ENCODE measurements around the gene CA10.

Gene CA10

GRCh38 chr17:51759260-51759659 is 399.3 kb downstream of the CA10 start:
- no peak overlapping the region for H3K4me3 ChIP-seq (ENCODE audit: low read length)
- no peak for TF ChIP-seq CTCF (conservative IDR thresholded peaks at IDR 0.05; ENCODE audit: low read depth, low read length)
- no peak for DNase-seq (ENCODE audit: low read depth)

- DNase-seq (ENCODE audit: low read depth): no peak
- TF ChIP-seq CTCF (conservative IDR thresholded peaks at IDR 0.05; ENCODE audit: low read depth, low read length): no peak
- H3K4me3 ChIP-seq (ENCODE audit: low read length): no peak overlapping the region
These were observed 407.4 kb downstream of the CA10 start for GRCh38 chr17:51751072-51751471.

GRCh38 chr17:51748749-51749604 is 409.5 kb downstream of the CA10 start:
- no peak for DNase-seq (ENCODE audit: low read depth)
- no peak for TF ChIP-seq CTCF (conservative IDR thresholded peaks at IDR 0.05; ENCODE audit: low read depth, low read length)
- no peak overlapping the region for H3K4me3 ChIP-seq (ENCODE audit: low read length)

GRCh38 chr17:51746421-51746820 is 412.1 kb downstream of the CA10 start:
- no peak for DNase-seq (ENCODE audit: low read depth)
- no peak for TF ChIP-seq CTCF (conservative IDR thresholded peaks at IDR 0.05; ENCODE audit: low read depth, low read length)
- no peak overlapping the region for H3K4me3 ChIP-seq (ENCODE audit: low read length)

- no peak for TF ChIP-seq CTCF (conservative IDR thresholded peaks at IDR 0.05; ENCODE audit: low read depth, low read length)
- no peak for DNase-seq (ENCODE audit: low read depth)
- H3K4me3 ChIP-seq (ENCODE audit: low read length): no peak overlapping the region
These were observed 412.5 kb downstream of the CA10 start for GRCh38 chr17:51745993-51746392.

- H3K4me3 ChIP-seq (ENCODE audit: low read length): no peak overlapping the region
- TF ChIP-seq CTCF (conservative IDR thresholded peaks at IDR 0.05; ENCODE audit: low read depth, low read length): no peak
- DNase-seq (ENCODE audit: low read depth): no peak
These were observed 415.0 kb downstream of the CA10 start for GRCh38 chr17:51743477-51743876.

GRCh38 chr17:51742571-51742970 is 415.9 kb downstream of the CA10 start:
- no peak for TF ChIP-seq CTCF (conservative IDR thresholded peaks at IDR 0.05; ENCODE audit: low read depth, low read length)
- H3K4me3 ChIP-seq (ENCODE audit: low read length): no peak overlapping the region
- DNase-seq (ENCODE audit: low read depth): no peak

Measured in retinal pigment epithelial cell (primary cell).